BLaER1 (cell line): ENCODE measurements around the gene PLEKHA5.
"Not testable (repeated sequence)": the region's sequence is repeated elsewhere in the genome, so short reads cannot be mapped to it uniquely, and the experiment has no call there.

Experiments
- H3K27ac ChIP-seq: shearing (Covaris generic); formaldehyde crosslinking; 2 replicates; pipeline ENCODE4 v1.8.1; 2022
- H3K27me3 ChIP-seq: shearing (Covaris generic); formaldehyde crosslinking; 2 replicates; pipeline ENCODE4 v1.8.1; 2022
- H3K36me3 ChIP-seq: shearing (Covaris generic); formaldehyde crosslinking; 2 replicates; pipeline ENCODE4 v1.8.1; 2022
- H3K4me1 ChIP-seq: shearing (Covaris generic); formaldehyde crosslinking; 2 replicates; pipeline ENCODE4 v1.8.1; 2022
- H3K4me2 ChIP-seq: shearing (Covaris generic); formaldehyde crosslinking; 2 replicates; pipeline ENCODE4 v1.8.1; 2022
- H3K4me3 ChIP-seq: shearing (Covaris generic); formaldehyde crosslinking; 2 replicates; pipeline ENCODE4 v1.8.1; 2022
- H3K9ac ChIP-seq: shearing (Covaris generic); formaldehyde crosslinking; 2 replicates; pipeline ENCODE4 v1.8.1; 2022
- H3K9me3 ChIP-seq: shearing (Covaris generic); formaldehyde crosslinking; 2 replicates; pipeline ENCODE4 v1.8.1; 2022
- H4K20me1 ChIP-seq: shearing (Covaris generic); formaldehyde crosslinking; 2 replicates; pipeline ENCODE4 v1.8.1; 2022
- Cebpa-rat ChIP-seq: shearing (Covaris generic); IDR thresholded peaks from 2 replicates; pipeline ENCODE4 v1.8.1; 2022

Gene PLEKHA5

GRCh38 chr12:19388131-19388549 is 258.6 kb downstream of the PLEKHA5 start:
- Histone ChIP-seq H3K4me3 (no peak overlapping the region), H3K4me1 (no peaks in the 10 kb centered on the region), H3K36me3 (no peaks in the 10 kb centered on the region), H3K27ac (no peak overlapping the region), H3K4me2 (no peak overlapping the region), H3K9ac (no peak overlapping the region), H4K20me1 (no peaks in the 10 kb centered on the region), H3K27me3 (no peaks in the 10 kb centered on the region), H3K9me3 (no peaks in the 10 kb centered on the region)
- no peak for TF ChIP-seq Cebpa-rat

GRCh38 chr12:19390051-19390598 is 260.6 kb downstream of the PLEKHA5 start:
- TF ChIP-seq Cebpa-rat = no peak
- Histone ChIP-seq H3K4me2 (no peak overlapping the region), H3K4me3 (no peak overlapping the region), H3K4me1 (no peaks in the 10 kb centered on the region), H3K27ac (no peak overlapping the region), H3K27me3 (no peaks in the 10 kb centered on the region), H3K9me3 (no peaks in the 10 kb centered on the region), H3K36me3 (no peaks in the 10 kb centered on the region), H4K20me1 (no peaks in the 10 kb centered on the region), H3K9ac (no peak overlapping the region)

GRCh38 chr12:19392644-19393043 is 263.1 kb downstream of the PLEKHA5 start:
- not testable (repeated sequence) for H3K27me3 ChIP-seq, H3K9ac ChIP-seq, H3K27ac ChIP-seq, H3K4me3 ChIP-seq, H3K4me1 ChIP-seq, H4K20me1 ChIP-seq, H3K9me3 ChIP-seq, H3K36me3 ChIP-seq, H3K4me2 ChIP-seq

GRCh38 chr12:19394385-19394784 is 264.9 kb downstream of the PLEKHA5 start:
- Histone ChIP-seq H3K4me1 (no peaks in the 10 kb centered on the region), H4K20me1 (no peaks in the 10 kb centered on the region), H3K27ac (no peak overlapping the region), H3K4me2 (no peak overlapping the region), H3K27me3 (no peaks in the 10 kb centered on the region), H3K9me3 (no peaks in the 10 kb centered on the region), H3K9ac (no peak overlapping the region), H3K4me3 (no peak overlapping the region), H3K36me3 (no peaks in the 10 kb centered on the region)
- no peak for TF ChIP-seq Cebpa-rat

- Histone ChIP-seq H4K20me1 (no peaks in the 10 kb centered on the region), H3K9me3 (no peaks in the 10 kb centered on the region), H3K4me3 (no peak overlapping the region), H3K9ac (no peak overlapping the region), H3K36me3 (no peaks in the 10 kb centered on the region), H3K27ac (no peak overlapping the region), H3K4me1 (no peaks in the 10 kb centered on the region), H3K27me3 (no peaks in the 10 kb centered on the region), H3K4me2 (no peak overlapping the region)
- no peak for TF ChIP-seq Cebpa-rat
Measured at GRCh38 chr12:19397534-19397933, 268.0 kb downstream of the PLEKHA5 start.

GRCh38 chr12:19398376-19399363 is 269.1 kb downstream of the PLEKHA5 start:
- no peaks in the 10 kb centered on the region for H4K20me1 ChIP-seq
- no peak overlapping the region for H3K4me2 ChIP-seq
- H3K27ac ChIP-seq = no peak overlapping the region
- no peak overlapping the region for H3K4me3 ChIP-seq
- no peaks in the 10 kb centered on the region for H3K27me3 ChIP-seq
- no peaks in the 10 kb centered on the region for H3K4me1 ChIP-seq
- TF ChIP-seq Cebpa-rat = no peak
- no peaks in the 10 kb centered on the region for H3K9me3 ChIP-seq
- no peaks in the 10 kb centered on the region for H3K36me3 ChIP-seq
- H3K9ac ChIP-seq = no peak overlapping the region

- not testable (repeated sequence) for H3K4me2 ChIP-seq, H3K4me1 ChIP-seq, H3K36me3 ChIP-seq, H4K20me1 ChIP-seq, H3K9me3 ChIP-seq, H3K4me3 ChIP-seq, H3K27me3 ChIP-seq, H3K27ac ChIP-seq, H3K9ac ChIP-seq
Measured at GRCh38 chr12:19400649-19401285, 271.2 kb downstream of the PLEKHA5 start.

- H4K20me1 ChIP-seq = no peaks in the 10 kb centered on the region
- H3K4me3 ChIP-seq = no peak overlapping the region
- H3K4me2 ChIP-seq = no peak overlapping the region
- peaks cover 7% of the 10 kb centered on the region; the same call in 1 of the 2 replicates for H3K9me3 ChIP-seq
- no peak for TF ChIP-seq Cebpa-rat
- no peak overlapping the region for H3K27ac ChIP-seq
- H3K27me3 ChIP-seq = no peaks in the 10 kb centered on the region
- no peaks in the 10 kb centered on the region for H3K36me3 ChIP-seq
- H3K9ac ChIP-seq = no peak overlapping the region
- no peaks in the 10 kb centered on the region for H3K4me1 ChIP-seq
Measured at GRCh38 chr12:19402211-19402610, 272.7 kb downstream of the PLEKHA5 start.

- Histone ChIP-seq H3K9ac (no peak overlapping the region), H3K9me3 (peaks cover 7% of the 10 kb centered on the region; the same call in 1 of the 2 replicates), H3K4me2 (no peak overlapping the region), H3K27ac (no peak overlapping the region), H3K36me3 (no peaks in the 10 kb centered on the region), H3K27me3 (no peaks in the 10 kb centered on the region), H3K4me1 (no peaks in the 10 kb centered on the region), H4K20me1 (no peaks in the 10 kb centered on the region), H3K4me3 (no peak overlapping the region)
- TF ChIP-seq Cebpa-rat = no peak
Measured at GRCh38 chr12:19402743-19403431, 273.4 kb downstream of the PLEKHA5 start.
